OCI-LY7 (cell line): Measurements from ENCODE around the gene DXO. TPM values are rescaled to one million over a fixed set of nuclear protein-coding genes. Genes with fewer than 3 reads are reported as not detected.

ENCODE experiments used
- BruUV-seq: library from RNA; stranded (reverse); fragments of 400-500 nt; replicated peaks from 2 replicates; lab custom pipeline; 2021; lab: Mats Ljungman, UMichigan
- CTCF ChIA-PET: fragments of 300-600 bp; sonication (Branson Sonifier 250); formaldehyde crosslinking; loops from one replicate; lab custom pipeline; 2022; ENCODE audit warnings: antibody characterized with exemption; ENCODE audit not compliant: unreplicated experiment; lab: Charles Lee
- POLR2A ChIA-PET: fragments of 300-600 bp; sonication (Branson Sonifier 250); formaldehyde crosslinking; loops from one replicate; lab custom pipeline; 2022; ENCODE audit warnings: antibody characterized with exemption; lab: Charles Lee
- DNase-seq: peaks from one replicate; pipeline ENCODE4 v3.0.0-alpha.2; 2015; ENCODE audit warnings: low spot score
- H2AFZ ChIP-seq: fragments of 200-600 bp; sonication (generic), shearing (Covaris generic); 2 replicates; pipeline ENCODE4 v1.6.1; 2014; ENCODE audit warnings: mild to moderate bottlenecking, antibody characterized with exemption, low read length, moderate library complexity
- H3K27ac ChIP-seq: fragments of 200-600 bp; sonication (generic); 2 replicates; pipeline ENCODE4 v1.5.1; 2014; ENCODE audit warnings: mixed run types, low read depth, mild to moderate bottlenecking, moderate library complexity, low read length, inconsistent platforms; ENCODE audit not compliant: poor library complexity, severe bottlenecking
- H3K36me3 ChIP-seq: fragments of 200-600 bp; sonication (generic); 2 replicates; pipeline ENCODE4 v1.6.1; 2014; ENCODE audit warnings: mild to moderate bottlenecking, antibody characterized with exemption, low read length, moderate library complexity, mixed read lengths; ENCODE audit not compliant: insufficient read depth
- H3K4me1 ChIP-seq: fragments of 200-600 bp; sonication (generic); 2 replicates; pipeline ENCODE4 v1.5.1; 2014; ENCODE audit warnings: mild to moderate bottlenecking, low read length; ENCODE audit not compliant: insufficient read depth, poor library complexity, severe bottlenecking
- H3K4me2 ChIP-seq: fragments of 200-600 bp; sonication (generic); 2 replicates; pipeline ENCODE4 v1.6.1; 2014; ENCODE audit warnings: mild to moderate bottlenecking, low read length
- H3K4me3 ChIP-seq: fragments of 200-600 bp; sonication (generic); 2 replicates; pipeline ENCODE4 v1.5.1; 2014; ENCODE audit warnings: mild to moderate bottlenecking, low read depth, low read length; ENCODE audit not compliant: poor library complexity, severe bottlenecking
- H3K79me2 ChIP-seq: fragments of 200-600 bp; sonication (generic); 2 replicates; pipeline ENCODE4 v1.6.1; 2016; ENCODE audit warnings: low read depth, mild to moderate bottlenecking, low read length, moderate library complexity, mixed read lengths; ENCODE audit not compliant: insufficient read depth
- H3K9me2 ChIP-seq: fragments of 200-600 bp; sonication (generic); 2 replicates; pipeline ENCODE4 v1.6.1; 2016; ENCODE audit warnings: mild to moderate bottlenecking, low read length, mixed read lengths; ENCODE audit not compliant: insufficient read depth
- H3K9me3 ChIP-seq: fragments of 200-600 bp; sonication (generic); 2 replicates; pipeline ENCODE4 v1.6.1; 2014; ENCODE audit warnings: mild to moderate bottlenecking, mixed run types, low read length, mixed read lengths
- H4K20me1 ChIP-seq: fragments of 200-600 bp; sonication (generic); 2 replicates; pipeline ENCODE4 v1.6.1; 2014; ENCODE audit warnings: mild to moderate bottlenecking, antibody characterized with exemption, low read length, moderate library complexity, mixed read lengths; ENCODE audit not compliant: insufficient read depth
- CTCF ChIP-seq: fragments of 200-600 bp; sonication (generic); conservative IDR thresholded peaks from 2 replicates; pipeline ENCODE4 v1.5.1; 2014; ENCODE audit warnings: mild to moderate bottlenecking, antibody characterized with exemption, low read length, moderate library complexity, mixed read lengths
- EZH2phosphoT487 ChIP-seq: fragments of 200-600 bp; sonication (generic); IDR thresholded peaks from 2 replicates; pipeline ENCODE4 v1.6.1; 2018; ENCODE audit warnings: low read depth, borderline replicate concordance, mild to moderate bottlenecking, mixed run types, antibody characterized with exemption, low read length, moderate library complexity, mixed read lengths
- intact Hi-C: fragments of 100-400 bp; cut with micrococcal nuclease; formaldehyde crosslinking; loops from one replicate; pipeline ENCODE4 v1.10.0; 2022; ENCODE audit not compliant: unreplicated experiment
- total RNA-seq, 2 experiments: library from RNA; depleted of rRNA in 1 of 2; stranded (reverse); fragments of >200 nt in 1 of 2; shearing (Covaris generic) in 1 of 2; gene quantifications; 2 replicates each; pipeline ENCODE4 v1.2.3, GENCODE V29; 2014 to 2022

The DXO gene
- total RNA-seq, 2 experiments from 2014 or later, result 17.5 to 36.5 TPM

GRCh38 chr6:31948753-31949413 lies 23.1 kb downstream of the DXO start:
- TF ChIP-seq EZH2phosphoT487, result no peak
- TF ChIP-seq CTCF, result no peak
- ChIA-PET CTCF (no interaction called here), POLR2A (no interaction called here)
- BruUV-seq, result no TSS peak
- no peaks in the 10 kb centered on the region for H3K4me1 ChIP-seq
- H2AFZ ChIP-seq, result no peak overlapping the region
- no peak overlapping the region for H3K27ac ChIP-seq
- no peaks in the 10 kb centered on the region for H3K9me2 ChIP-seq
- H4K20me1 ChIP-seq, result no peaks in the 10 kb centered on the region
- no peak overlapping the region for H3K4me2 ChIP-seq
- intact Hi-C loops, result no loop called here
- DNase-seq, result no peak
- no peaks in the 10 kb centered on the region for H3K79me2 ChIP-seq
- H3K9me3 ChIP-seq, result no peaks in the 10 kb centered on the region
- no peak overlapping the region for H3K4me3 ChIP-seq
- H3K36me3 ChIP-seq, result peaks cover 32% of the 10 kb centered on the region; the same call in 1 of the 2 replicates

- Histone ChIP-seq H3K27ac (no peak overlapping the region), H3K4me1 (no peaks in the 10 kb centered on the region), H3K36me3 (peaks cover 27% of the 10 kb centered on the region; the same call in 1 of the 2 replicates), H3K79me2 (no peaks in the 10 kb centered on the region), H3K9me2 (no peaks in the 10 kb centered on the region), H3K9me3 (no peaks in the 10 kb centered on the region), H2AFZ (no peak overlapping the region), H3K4me2 (no peak overlapping the region), H4K20me1 (no peaks in the 10 kb centered on the region), H3K4me3 (no peak overlapping the region)
- intact Hi-C loops, result no loop called here
- ChIA-PET POLR2A (no interaction called here), CTCF (no interaction called here)
- TF ChIP-seq EZH2phosphoT487 (no peak), CTCF (no peak)
- DNase-seq, result no peak
- BruUV-seq, result no TSS peak
These were observed 23.6 kb downstream of the DXO start for GRCh38 chr6:31948306-31948705.

- no peak for DNase-seq
- Histone ChIP-seq H3K79me2 (no peaks in the 10 kb centered on the region), H3K36me3 (peaks cover 22% of the 10 kb centered on the region; the same call in 1 of the 2 replicates), H3K4me3 (no peak overlapping the region), H3K9me2 (no peaks in the 10 kb centered on the region), H3K4me2 (no peak overlapping the region), H3K4me1 (no peaks in the 10 kb centered on the region), H3K9me3 (no peaks in the 10 kb centered on the region), H2AFZ (no peak overlapping the region), H4K20me1 (no peaks in the 10 kb centered on the region), H3K27ac (no peak overlapping the region)
- ChIA-PET CTCF (no interaction called here), POLR2A (no interaction called here)
- BruUV-seq, result no TSS peak
- intact Hi-C loops, result no loop called here
- TF ChIP-seq CTCF, result no peak
- no peak for TF ChIP-seq EZH2phosphoT487
These were observed 24.1 kb downstream of the DXO start for GRCh38 chr6:31947864-31948263.
